SIG-M5 (cell line): ENCODE data around the gene FGF7.
"Not testable (repeated sequence)": the region's sequence is repeated elsewhere in the genome, so short reads cannot be mapped to it uniquely, and the experiment has no call there.

Experiments
- DNase-seq: peaks from one replicate; lab custom pipeline; 2025; lab: John Stamatoyannopoulos, UW

FGF7 gene

DNA sequence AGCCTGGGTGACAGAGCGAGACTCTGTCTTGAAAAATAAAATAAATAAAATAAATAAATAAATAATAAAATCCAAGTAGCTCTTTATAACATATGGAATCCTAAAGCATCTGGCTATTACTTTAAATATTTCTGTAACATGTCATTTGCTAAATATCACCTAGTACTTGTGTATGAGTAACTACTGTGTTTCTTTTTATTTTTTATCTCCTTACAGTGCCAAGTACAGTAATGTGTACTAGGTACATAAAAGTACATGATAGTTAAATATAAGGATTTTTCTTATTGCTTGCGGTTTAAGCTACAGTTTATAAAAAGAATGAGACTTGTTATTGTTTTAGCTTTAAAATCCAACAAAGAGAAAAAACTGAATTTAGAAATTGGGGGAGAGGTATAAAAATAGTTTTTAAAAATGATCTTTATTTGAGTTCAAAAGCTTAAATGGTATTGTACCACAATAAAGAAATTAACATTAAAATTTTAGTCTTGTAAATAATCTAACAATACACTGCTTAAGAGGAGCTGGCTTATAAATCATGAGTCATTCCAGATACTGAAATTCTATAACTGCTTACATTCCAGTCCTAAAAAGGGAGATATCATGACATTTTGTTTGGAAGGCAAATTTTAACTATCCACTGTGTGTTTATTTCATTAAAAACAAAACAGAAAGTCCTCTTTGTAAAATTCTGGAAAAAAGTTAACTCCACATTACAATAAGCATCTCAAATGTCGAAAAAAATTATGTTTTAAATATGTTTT is 73.1 kb downstream of the FGF7 start:
- no peak for DNase-seq

DNA sequence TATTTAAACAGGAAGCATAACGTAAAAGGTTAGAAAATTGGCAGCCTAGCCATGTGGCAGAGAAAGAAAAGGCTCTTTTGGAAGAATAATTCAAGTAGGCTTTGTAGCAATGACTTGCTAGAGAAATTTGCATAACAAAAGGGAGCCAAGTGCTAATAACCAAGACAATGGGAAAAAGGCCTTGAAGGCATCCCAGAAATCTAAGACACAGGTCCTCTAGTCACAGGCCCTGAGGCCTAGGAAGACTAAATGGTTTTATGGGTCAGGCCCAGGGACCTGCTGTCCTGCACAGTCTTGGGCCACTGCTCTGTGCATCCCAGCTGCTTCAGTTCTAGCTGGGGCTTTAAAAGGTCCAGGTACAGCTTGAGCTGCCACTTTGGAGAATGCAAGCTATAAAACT is 78.5 kb downstream of the FGF7 start:
- no peak for DNase-seq

DNA sequence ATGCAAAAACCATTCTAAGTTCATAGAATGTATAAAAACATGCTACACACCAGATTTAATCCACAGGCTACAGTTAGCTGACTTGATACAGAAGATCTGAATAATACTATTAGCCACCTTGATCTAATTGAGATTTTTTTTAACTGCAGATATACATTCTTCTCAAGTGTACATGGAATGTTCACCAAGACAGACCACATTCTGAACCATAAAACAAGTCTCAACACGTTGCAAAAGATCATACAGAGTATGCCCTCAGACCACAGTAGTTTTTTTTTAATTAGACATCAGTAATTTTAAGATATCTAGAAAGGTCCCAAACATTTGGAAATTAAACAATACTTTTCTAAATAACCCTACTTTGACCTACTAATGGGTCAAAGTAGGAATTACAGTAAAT is 83.3 kb downstream of the FGF7 start:
- no peak for DNase-seq

DNA sequence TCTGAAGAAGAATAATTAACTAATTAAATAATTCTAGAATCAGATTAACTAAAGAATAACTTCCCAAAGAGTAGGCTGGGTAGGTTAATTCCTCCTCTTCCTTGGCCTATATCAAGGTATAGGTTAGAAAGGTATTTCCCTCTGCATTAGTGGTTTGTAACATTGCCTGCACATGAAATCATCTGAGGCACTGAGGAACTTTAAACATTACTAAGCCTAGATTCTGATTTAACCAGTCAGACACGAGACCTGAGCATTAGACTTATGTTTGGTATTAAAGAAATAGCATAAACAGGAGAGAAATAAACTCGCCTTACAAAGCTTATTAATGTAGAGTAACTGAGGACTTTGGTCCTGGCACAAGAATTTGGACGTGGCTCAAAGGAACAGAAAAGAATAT is 84.2 kb downstream of the FGF7 start:
- no peak for DNase-seq

DNA sequence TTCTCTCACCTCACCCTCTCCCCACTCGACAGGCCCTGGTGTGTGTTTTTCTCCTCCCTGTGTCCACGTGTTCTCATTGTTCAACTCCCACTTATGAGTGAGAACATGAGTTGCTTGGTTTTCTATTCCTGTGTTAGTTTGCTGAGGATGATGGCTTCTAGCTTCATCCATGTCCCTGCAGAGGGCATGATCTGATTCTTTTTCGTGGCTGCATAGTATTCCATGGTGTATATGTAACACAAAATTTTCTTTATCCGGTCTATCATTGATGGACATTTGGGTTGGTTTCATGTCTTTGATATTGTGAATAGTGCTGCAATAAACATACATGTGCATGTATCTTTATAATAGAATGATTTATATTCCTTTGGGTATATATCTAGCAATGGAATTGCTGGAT is 89.7 kb downstream of the FGF7 start:
- DNase-seq: not testable (repeated sequence)

DNA sequence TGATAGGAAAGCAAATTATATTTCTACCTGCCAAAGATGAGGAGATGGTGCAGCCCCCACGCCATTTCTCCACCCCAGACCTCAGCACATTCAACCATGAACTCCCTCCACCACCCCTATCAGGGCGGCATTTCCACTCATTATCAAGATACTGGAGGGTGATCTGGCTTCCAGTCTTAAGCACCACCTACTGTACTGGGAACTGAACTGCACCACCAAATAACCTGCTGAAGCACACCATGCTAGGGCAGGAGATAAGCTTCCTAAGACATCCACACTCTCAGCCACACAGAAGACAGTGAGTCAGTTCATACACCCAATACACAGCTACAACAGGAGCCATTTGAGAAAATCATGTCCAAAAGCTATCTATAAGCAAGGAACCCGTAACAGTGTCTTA is 98.8 kb downstream of the FGF7 start:
- DNase-seq: no peak

DNA sequence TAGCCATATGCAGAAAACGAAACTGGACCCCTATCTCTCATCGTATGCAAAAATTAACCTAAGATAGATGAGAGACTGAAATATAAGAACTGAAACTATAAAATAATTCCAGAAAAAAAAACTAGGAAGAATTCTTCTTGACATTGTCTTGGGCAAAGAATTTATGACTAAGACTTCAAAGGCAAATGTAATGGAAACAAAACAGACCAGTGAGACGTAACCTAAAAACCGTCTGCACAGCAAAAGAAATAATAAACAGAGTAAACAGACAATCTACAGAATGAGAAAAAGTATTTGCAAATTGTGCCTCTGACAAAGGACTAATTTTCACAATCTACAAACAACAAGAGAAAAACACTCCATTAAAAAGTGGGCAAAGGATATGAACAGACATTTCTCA is 105.2 kb downstream of the FGF7 start:
- DNase-seq: no peak

DNA sequence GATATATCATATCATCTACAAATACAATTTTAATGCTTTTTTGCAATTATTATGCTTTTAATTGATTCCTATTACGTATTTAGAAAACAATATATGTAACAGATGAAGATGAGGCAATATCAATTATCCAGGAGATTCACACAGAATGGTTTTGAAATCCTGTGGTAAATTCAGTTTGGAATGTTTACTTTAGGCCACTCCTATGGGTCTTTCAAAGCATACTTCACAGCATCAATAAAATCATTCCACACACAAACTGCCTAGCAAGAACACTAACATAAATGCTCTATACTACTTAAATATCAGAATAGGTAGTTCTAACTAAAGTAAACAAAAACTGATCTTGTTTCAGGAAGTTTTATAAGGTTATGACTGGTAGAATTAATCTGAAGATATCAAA is 107.0 kb downstream of the FGF7 start:
- DNase-seq: no peak
